HCT116 (cell line): Measurements from ENCODE around the gene PIN1.

ENCODE experiments used
- ATF3 ChIP-seq: IDR thresholded peaks from 2 replicates; pipeline ENCODE4 v1.6.1; 2012
- CEBPB ChIP-seq: IDR thresholded peaks from 2 replicates; pipeline ENCODE4 v1.6.1; 2012; ENCODE audit warnings: low read depth
- CTCF ChIP-seq, 3 experiments: fragments of 200-600 bp in 1 of 3; sonication (generic) in 1 of 3; IDR thresholded peaks in 2 of 3; conservative IDR thresholded peaks in 1 of 3; 2 replicates each; pipeline ENCODE4 v1.5.1; 2012 to 2017; ENCODE audit warnings: low read depth in 2 of 3, low read length in 2 of 3, antibody characterized with exemption in 1 of 3, borderline replicate concordance in 1 of 3, control low read depth in 1 of 3, mild to moderate bottlenecking in 1 of 3, mixed read lengths in 1 of 3, mixed run types in 1 of 3, moderate library complexity in 1 of 3; ENCODE audit not compliant: insufficient read depth in 1 of 3
- EZH2 ChIP-seq: fragments of 200-600 bp; sonication (generic); IDR thresholded peaks from 2 replicates; pipeline ENCODE4 v1.6.1; 2017; ENCODE audit warnings: antibody characterized with exemption, mixed run types
- EZH2phosphoT487 ChIP-seq: fragments of 200-600 bp; IDR thresholded peaks from 2 replicates; pipeline ENCODE4 v1.6.1; 2018; ENCODE audit warnings: antibody characterized with exemption, borderline replicate concordance
- JUND ChIP-seq: IDR thresholded peaks from 2 replicates; pipeline ENCODE4 v1.6.1; 2012
- MAX ChIP-seq: IDR thresholded peaks from 2 replicates; pipeline ENCODE4 v1.6.1; 2012
- POLR2A ChIP-seq: IDR thresholded peaks from 2 replicates; pipeline ENCODE4 v1.7.0; 2011; ENCODE audit warnings: borderline replicate concordance; ENCODE audit not compliant: insufficient read depth, insufficient read length; ENCODE audit errors: extremely low read depth
- POLR2AphosphoS5 ChIP-seq: IDR thresholded peaks from 2 replicates; pipeline ENCODE4 v1.6.1; 2011; ENCODE audit warnings: mild to moderate bottlenecking, low read depth, low read length, moderate library complexity
- SIN3A ChIP-seq: IDR thresholded peaks from 2 replicates; pipeline ENCODE4 v1.6.1; 2012; ENCODE audit warnings: low read depth
- SRF ChIP-seq: IDR thresholded peaks from 2 replicates; pipeline ENCODE4 v1.6.1; 2012; ENCODE audit warnings: low read depth
- YY1 ChIP-seq: IDR thresholded peaks from 2 replicates; pipeline ENCODE4 v1.6.1; 2011; ENCODE audit warnings: low read length, low read depth, moderate library complexity, mild to moderate bottlenecking; ENCODE audit not compliant: insufficient replicate concordance; ENCODE audit errors: extremely low read depth

- no peak for TF ChIP-seq MAX
- TF ChIP-seq EZH2phosphoT487: no peak
- TF ChIP-seq YY1: no peak
- TF ChIP-seq CTCF (IDR thresholded peaks at IDR 0.05 in 2 of 3, conservative IDR thresholded peaks at IDR 0.05 in 1 of 3; ENCODE audit: borderline replicate concordance in 1 of 3, insufficient read depth in 1 of 3, low read depth in 2 of 3, low read length in 2 of 3): no peak
- no peak for TF ChIP-seq JUND
- TF ChIP-seq EZH2: no peak
- TF ChIP-seq POLR2A: no peak
- no peak for TF ChIP-seq SIN3A
- no peak for TF ChIP-seq POLR2AphosphoS5
- TF ChIP-seq SRF: no peak
- TF ChIP-seq ATF3: no peak
- TF ChIP-seq CEBPB: no peak
Observed at GRCh38 chr19:9823816-9824215, 11.3 kb upstream of the PIN1 start.
